Raji (cell line): ENCODE results near the gene SENP2.

Experiments used
- POLR2A ChIP-seq: IDR thresholded peaks from 2 replicates; pipeline ENCODE4 v1.6.1; 2011; ENCODE audit warnings: low read depth, low read length, control low read depth; ENCODE audit not compliant: insufficient read depth

Gene SENP2

DNA sequence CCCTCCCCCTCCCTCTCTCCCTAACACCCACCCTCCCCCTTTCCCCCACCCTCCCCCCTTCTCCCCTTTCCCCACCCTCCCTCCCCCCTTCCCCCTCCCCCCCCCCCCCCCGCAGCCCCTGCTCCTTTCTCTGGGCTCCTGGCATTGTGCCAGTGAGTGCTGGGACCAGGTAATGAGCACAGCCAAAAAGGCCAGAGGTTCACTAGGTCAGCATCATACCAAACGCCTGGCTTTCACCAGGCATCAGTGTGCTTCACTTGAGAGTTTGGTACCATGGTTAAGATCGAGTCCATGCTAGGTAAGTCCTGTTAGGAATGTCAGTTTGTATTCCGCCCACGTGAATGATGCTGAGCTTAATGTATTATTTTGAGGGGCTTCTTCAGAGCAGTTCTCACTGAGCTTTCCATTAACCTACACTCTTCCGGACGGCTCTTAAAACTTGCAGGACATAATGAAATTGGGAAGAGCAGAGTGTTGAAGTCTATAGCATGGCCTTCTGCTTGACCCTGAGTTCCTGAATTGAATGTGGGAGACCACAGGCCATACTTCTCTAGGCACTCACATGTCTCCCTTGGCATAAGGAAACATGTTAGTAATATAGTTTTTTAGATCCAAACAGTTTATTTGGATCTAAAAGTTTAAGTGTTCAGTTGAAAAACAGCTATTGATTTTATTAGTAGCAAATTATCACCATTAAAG is 45.6 kb downstream of the SENP2 start:
- no peak for TF ChIP-seq POLR2A

DNA sequence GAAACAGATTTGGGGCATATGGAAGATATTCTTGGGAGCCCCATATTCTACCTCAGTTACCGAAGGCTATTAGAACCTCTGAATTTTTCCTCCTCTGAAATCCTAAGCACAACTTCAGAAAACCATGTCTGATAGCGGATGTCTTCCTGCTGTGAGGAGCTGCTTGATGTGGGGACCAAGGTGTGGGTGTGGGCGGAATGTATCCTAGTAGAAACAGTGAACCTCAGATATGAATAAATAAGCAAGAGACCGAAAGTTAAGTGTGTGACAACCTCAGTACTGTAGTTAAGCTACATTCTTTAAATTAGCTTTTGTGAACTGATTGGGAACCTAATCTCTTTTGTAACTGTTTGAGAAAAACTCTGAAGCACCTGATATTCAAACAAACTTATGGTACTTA is 46.9 kb downstream of the SENP2 start:
- TF ChIP-seq POLR2A: no peak

DNA sequence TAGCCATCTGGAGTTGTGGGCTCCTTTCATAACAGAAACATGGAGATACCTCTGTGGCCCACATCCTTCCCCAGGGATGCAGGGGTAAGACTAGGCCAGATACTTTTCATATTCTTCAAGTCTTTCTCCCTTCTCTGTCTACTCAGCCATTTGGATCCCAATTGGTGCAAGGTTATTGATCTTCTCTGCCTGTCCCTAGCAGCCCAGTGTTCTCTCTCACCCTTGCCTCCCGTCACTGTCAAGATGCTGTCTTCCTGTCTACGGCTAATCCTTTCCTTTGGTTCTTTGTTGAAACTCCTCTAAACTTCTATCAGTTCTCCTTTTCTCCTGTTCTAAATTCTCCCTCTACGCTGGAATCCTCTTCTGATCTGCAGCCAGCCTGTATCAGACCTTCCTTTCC is 51.3 kb downstream of the SENP2 start:
- no peak for TF ChIP-seq POLR2A

DNA sequence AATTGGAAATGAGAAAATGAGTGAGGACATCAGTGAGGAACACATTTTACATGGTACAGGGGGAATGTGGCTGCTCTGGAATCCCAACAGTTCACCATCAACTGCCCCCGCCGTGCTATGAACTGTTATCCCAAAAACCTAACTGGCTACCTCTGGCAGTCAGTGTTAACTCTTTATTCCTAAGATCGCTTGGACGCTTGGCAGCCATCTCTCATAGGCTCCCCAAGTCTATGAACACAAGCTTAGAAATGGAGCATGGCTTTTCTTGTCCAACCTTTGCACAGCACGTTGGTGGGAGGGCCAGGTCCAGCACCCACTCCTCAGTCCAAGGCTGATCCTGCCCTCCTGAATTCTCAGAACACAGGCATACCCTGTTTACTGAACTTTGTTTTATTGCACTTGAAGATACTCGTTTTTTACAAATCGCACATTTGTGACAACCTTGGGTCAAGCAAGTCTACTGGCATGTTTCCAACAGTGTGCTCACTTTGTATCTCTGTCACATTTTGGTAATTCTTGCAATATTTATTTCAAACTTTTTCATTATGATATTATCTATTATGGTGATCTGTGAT is 53.6 kb downstream of the SENP2 start:
- no peak for TF ChIP-seq POLR2A

DNA sequence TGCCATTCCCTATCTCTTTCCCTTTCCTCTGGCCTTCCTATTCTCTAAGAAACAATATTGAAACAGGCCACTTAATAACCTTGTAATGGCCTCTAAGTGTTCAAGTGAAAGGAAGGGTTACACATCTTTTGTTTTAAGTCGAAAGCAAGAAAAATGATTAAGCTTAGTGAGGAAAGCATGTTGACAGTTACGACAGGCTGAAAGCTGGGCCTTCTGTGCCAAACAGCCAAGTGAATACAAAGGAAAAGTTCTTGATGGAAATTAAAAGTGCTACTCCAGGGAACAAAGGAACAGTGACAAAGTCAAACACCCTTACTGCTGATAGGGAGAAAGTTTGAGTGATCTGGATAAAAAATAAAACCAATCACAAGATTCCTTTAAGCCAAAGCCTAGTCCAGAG is 54.2 kb downstream of the SENP2 start:
- TF ChIP-seq POLR2A: no peak

DNA sequence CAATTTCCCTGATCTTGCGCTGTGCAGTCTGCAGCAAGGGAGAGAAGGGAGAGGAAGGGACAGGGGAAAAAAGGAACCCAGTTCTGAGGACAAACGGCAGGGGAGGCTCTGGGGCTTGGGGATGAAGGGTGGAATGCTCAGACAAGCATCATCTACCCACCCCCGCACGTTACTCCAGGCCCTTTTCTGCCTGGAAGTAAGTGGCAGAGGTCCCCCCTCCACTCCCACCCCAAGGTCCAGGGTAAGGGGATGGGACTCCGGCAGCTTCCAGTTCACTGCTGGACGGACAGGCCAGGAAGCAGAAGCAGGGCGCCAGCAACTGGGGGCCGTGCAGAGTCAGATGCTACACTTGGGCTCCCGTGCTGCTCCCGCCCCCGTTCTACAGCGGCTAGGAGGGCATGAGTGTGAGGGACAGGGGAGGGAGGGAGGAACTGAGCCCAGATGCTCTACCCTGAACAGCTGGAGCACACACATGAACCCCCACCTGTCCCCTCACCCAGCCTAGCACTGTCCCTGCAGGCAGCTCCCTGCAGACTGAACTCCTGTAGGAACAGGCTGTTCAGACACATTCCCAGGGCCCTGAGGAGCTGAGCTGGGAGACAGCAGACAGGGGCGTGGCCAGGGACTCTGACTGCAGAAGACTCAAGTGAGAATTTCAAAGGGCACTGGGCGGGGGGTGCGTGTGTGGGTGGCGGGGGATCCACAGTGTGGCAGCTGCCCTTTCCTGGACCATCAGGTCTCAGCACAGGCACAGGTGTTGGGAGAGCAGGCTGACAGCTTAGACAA is 59.7 kb downstream of the SENP2 start:
- no peak for TF ChIP-seq POLR2A

DNA sequence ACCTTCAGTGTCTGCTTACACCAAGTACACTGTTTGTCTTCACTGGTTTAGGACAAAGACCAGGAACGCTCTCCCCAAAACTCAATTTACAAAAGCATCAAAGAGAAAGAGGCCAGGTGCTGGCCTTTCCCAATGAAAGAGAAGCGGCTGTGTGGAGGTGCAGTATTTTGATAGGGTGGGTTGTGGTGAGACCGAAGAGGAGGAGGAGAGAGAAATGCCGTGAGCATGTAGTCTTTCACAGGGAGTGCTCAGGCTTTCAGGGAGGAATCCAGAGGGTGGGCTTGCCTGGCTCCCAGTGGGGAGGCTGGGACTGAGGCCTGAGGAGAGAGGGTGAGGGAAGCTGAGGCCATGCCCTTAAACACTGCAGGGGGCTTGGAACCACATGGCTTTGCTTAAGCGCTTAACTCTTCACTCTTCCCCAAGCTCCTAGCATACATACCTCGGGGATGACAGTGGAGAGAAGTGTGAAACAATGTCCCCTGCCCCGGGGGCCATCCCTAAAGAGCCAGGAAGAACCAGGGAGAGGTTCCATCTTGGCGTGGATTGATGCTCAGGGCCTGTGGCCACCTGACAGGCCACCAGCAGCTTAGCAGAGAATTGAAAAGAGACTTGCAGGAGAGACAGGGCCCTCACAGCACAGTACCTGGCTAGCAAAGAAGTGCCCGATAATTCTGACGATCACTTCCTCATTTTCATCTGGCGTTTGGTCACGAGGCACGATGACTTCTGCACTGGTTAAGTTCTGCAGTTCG is 60.5 kb downstream of the SENP2 start:
- no peak for TF ChIP-seq POLR2A

DNA sequence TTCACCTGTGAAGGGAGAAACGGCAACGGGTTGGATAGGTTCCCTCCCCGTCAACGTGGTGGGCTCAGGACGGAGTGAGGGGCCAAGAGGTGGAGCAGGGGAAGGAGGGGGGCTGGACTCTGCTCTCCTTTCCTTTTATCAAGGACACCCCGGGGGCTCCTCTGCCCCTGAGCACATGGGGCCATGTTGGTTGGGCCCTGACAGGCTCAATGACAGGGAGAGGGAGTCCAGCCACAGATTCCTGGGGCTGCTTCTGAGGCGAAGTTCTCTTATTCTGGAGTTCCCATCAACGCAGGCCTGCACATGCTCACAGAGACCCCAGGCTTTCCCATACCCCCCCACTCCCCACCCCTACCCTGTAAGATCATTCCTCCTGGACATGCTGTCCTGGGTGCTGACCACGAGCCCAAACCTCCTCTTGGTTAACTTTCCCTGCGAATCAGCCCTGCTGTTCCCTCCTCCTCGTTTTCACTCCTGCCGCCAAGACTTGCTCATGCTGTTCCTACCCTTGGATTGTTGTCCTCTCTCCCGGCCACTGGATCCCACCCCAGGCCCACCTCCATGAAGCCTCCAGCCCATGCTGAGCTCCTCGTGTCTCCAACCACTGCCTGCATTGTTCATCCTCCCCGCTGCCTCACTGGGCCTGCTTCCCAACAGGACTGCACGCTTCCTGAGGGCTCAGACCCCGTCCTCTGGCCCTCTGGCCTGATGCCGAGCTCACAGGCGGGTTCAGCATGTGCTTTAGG is 61.2 kb downstream of the SENP2 start:
- no peak for TF ChIP-seq POLR2A

DNA sequence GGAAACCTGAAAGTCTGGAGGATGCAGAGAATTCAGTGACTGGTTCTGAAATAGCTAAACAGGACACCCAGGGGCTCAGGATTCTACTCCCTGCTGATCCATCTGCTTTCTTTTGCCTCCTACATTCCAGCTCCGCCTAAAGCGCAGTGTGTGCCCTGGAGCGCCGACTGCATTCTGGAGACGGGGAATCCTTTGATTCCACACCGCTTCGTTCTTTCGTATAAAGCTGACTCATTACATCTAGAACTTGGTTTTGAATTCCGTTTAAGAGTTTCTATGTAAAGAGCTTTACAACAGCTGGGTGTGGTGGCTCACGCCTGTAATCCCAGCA is 61.8 kb downstream of the SENP2 start:
- no peak for TF ChIP-seq POLR2A

DNA sequence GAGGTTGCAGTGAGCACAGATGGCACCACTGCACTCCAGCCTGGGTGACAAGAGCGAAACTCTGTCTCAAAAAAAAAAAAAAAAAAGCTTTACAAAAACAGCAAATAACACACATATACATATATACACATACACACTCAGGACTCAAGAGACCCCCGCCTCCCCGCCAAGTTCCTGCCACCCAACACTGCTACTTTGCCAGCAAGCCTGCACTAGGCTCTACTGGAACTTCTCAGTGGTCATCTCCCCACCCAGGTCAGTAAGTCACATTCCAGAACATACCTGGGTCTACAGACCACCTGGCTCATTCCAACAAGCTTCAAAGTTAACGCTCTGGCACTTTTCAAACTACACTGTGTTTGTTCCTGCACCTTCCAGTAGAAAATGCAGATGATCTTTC is 62.3 kb downstream of the SENP2 start:
- TF ChIP-seq POLR2A: no peak

DNA sequence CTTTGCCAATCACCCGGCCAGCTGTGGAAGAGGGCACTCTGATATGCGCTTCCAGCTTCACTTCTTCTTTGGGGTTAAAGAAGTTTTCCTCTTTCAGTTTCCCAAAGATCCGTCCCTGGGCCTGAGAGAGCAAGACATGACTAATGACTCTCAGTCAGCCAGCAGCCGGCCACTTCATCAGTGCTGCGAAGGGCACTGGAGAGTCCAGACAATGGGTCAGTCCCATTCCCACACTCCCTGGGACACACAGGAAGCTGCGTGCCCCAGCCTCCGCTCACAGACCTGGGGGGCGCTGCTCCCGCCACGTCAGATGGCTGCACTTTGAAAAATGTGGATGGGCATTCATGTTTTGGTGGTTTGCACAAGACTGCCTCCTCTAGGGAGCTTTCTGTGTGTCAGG is 63.3 kb downstream of the SENP2 start:
- TF ChIP-seq POLR2A: no peak

DNA sequence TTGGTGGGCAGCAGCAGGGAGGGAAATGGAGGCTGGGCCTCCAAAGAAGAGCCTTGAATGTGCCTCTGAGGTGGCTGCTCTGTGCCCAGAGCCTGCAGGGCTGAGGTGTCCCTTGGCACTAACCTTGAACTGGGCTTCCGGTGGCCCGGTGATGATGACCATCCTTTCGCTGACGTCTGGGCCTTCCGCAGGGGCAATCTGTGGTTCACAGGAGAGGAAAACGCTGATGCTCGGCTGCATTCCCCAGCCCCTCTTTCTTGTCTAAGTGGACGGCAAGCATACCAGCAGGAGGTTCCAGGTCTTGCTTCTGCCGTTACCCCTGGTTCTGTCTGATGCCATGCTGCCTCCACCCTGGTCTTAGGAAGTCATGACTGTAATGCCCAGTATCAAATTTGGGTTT is 65.9 kb downstream of the SENP2 start:
- no peak for TF ChIP-seq POLR2A

DNA sequence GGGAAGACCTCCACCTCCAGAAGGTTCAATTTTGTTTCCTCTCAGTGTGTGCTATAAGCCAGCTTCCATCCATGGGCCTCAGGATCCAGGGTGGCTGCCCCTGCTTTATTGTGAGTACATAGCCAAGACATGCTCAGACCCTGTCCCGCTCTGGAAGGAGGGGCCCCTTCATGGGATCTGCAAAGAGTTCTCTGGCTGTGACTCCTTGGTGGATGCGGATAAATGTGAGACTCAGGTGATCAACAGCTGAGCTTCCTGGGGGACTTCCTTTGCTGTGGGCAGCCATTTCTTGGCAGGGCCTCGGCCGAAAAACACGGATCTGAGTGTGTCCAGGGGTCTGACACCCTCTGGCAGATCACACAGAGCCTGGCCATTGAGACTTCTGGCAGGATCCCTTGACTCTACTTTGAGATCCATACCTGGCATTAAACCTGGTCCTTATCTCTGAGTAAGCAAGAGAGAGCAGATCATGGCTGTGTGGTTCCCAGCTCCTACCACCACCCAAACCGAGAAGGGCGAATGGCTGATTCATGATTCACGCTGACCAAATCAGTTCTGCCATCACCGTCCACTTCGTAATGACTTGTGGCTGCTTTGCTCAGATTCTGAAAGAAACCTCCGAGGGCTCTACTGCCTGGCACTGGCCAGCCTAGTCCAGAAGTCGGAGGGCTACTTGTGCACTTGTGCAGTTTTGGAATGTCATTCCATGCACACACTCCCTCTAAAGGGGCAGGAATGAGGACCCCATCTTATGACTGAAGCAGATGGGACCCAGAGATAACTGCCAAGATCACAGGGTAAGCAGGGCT is 68.1 kb downstream of the SENP2 start:
- TF ChIP-seq POLR2A: no peak

DNA sequence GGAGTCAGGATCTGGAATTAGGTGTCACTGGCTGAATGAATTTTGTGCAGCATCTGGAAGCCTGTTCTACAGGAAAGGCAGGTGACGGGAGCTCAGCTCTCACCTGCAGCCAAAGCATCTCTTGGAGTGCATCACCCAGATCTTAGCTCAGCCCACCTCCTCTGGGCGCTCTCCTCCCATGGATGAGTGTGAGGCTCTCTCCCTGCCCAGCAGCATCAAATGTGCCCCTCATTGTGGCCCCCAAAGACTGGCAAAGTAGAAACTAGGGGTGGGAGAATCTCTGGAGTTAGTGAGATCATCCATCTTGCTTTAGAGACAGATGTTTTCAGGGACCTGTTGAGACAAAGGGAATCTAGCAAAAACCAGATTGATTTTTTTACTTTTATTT is 68.7 kb downstream of the SENP2 start:
- TF ChIP-seq POLR2A: no peak
